Stomach smooth muscle (tissue), 2 donors: ENCODE measurements around the gene SHB.

ENCODE experiments used
- H3K27ac ChIP-seq: one replicate; pipeline ENCODE4 v1.7.0; 2013; ENCODE audit warnings: mild to moderate bottlenecking, low read length, inconsistent platforms
- H3K27me3 ChIP-seq, 2 donors: one replicate each; pipeline ENCODE4 v1.7.0; 2013; ENCODE audit warnings: low read length in 2 of 2; ENCODE audit not compliant: insufficient read depth in 2 of 2, control insufficient read depth in 1 of 2
- H3K36me3 ChIP-seq, 2 donors: one replicate each; pipeline ENCODE4 v1.7.0; 2013; ENCODE audit warnings: low read length in 2 of 2; ENCODE audit not compliant: control insufficient read depth in 2 of 2, insufficient read depth in 2 of 2
- H3K4me1 ChIP-seq: one replicate; pipeline ENCODE4 v1.7.0; 2013; ENCODE audit warnings: low read length; ENCODE audit not compliant: control insufficient read depth, insufficient read depth
- H3K4me3 ChIP-seq, 2 donors: one replicate each; pipeline ENCODE4 v1.7.0; 2013; ENCODE audit warnings: low read length in 2 of 2
- H3K9ac ChIP-seq, 2 donors: one replicate each; pipeline ENCODE4 v1.7.0; 2013; ENCODE audit warnings: low read length in 2 of 2, mild to moderate bottlenecking in 1 of 2
- H3K9me3 ChIP-seq, 2 donors: one replicate each; pipeline ENCODE4 v1.7.0; 2013; ENCODE audit warnings: low read length in 2 of 2; ENCODE audit not compliant: control insufficient read depth in 2 of 2
- donor health status: healthy.
- donor health status: Pancreatic carcinoma.

SHB gene

DNA sequence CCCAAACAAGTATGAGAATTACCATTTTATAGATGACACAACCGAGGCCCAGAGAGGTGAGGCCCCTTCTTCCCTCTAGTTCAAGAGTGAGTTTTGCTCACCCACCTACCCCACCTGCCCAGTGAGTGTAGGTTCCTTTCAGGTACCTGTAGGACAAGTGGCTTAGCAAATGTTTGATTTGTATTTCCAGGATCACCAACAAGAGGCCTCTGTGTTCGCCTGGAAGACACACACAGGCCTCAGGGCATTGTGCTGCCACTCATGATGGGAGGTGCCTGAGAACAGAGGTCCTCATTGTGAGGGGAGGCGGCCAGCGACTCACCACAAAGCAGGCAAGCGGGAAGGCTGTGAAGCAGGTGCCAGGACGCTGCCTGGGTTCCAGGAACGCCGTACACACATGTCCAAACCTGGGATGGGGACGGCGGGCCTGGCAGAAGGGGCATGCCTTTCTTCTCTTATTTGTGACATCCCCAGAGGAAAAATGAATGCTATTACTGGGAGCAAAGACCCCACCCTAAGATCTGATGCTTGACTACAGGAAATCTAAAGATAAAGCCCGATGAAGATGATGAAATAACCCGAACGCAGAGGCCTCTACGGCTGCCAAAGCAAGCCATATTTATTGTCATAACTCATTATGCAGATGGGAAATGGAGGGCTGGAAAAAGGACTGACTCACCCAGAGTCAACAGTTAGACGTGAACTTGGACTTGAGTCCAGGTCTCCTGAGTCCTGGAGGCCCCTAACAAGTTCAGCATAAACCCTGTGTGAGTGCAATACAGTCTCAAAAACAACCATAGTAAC is 104.9 kb downstream of the SHB start:
- H3K9ac ChIP-seq, result no peak overlapping the region
- H3K27ac ChIP-seq, result no peak overlapping the region
- peaks cover 0 to 4% of the 10 kb centered on the region in 2 donors for H3K36me3 ChIP-seq
- peaks cover 9% of the 10 kb centered on the region for H3K4me1 ChIP-seq
- H3K9me3 ChIP-seq, result no peaks in the 10 kb centered on the region
- no peak overlapping the region for H3K4me3 ChIP-seq
- H3K27me3 ChIP-seq, result no peaks in the 10 kb centered on the region

- H3K4me3 ChIP-seq, result no peak overlapping the region
- no peak overlapping the region for H3K27ac ChIP-seq
- peaks cover 0 to 2% of the 10 kb centered on the region in 2 donors for H3K36me3 ChIP-seq
- no peak overlapping the region for H3K9ac ChIP-seq
- H3K4me1 ChIP-seq, result peaks cover 9% of the 10 kb centered on the region
- H3K9me3 ChIP-seq, result no peaks in the 10 kb centered on the region
- H3K27me3 ChIP-seq, result no peaks in the 10 kb centered on the region
Measured at GRCh38 chr9:37961351-37961750, 107.7 kb downstream of the SHB start.

DNA sequence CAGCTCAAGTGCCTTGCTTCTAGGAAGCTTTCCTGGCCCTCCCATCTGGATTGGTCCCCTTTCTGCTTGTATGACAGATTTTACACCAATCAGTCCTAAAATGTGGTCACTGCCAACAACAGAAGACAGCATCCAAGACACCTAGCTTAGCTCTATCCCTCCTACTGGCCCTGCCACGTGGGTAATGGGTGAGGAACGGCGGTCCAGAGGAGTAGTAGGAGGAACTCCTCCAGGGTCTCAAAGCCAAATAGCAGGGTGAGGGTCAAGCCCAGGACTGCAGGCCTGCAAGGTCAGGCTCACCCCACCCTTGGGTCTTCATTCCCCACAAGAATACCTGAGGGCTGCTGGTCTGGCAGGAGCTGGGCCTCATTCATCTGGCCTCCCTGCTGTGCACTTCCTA is 108.4 kb downstream of the SHB start:
- Histone ChIP-seq H3K36me3 (peaks cover 2 to 5% of the 10 kb centered on the region in 2 donors), H3K4me3 (no peak overlapping the region), H3K27ac (no peak overlapping the region), H3K9me3 (no peaks in the 10 kb centered on the region), H3K9ac (no peak overlapping the region), H3K27me3 (no peaks in the 10 kb centered on the region), H3K4me1 (peaks cover 9% of the 10 kb centered on the region)

GRCh38 chr9:37959976-37960375 is 109.1 kb downstream of the SHB start:
- Histone ChIP-seq H3K9me3 (no peaks in the 10 kb centered on the region), H3K36me3 (peaks cover 3 to 6% of the 10 kb centered on the region in 2 donors), H3K27ac (no peak overlapping the region), H3K9ac (no peak overlapping the region), H3K4me3 (no peak overlapping the region), H3K4me1 (peaks cover 8% of the 10 kb centered on the region), H3K27me3 (no peaks in the 10 kb centered on the region)

- H3K9me3 ChIP-seq, result no peaks in the 10 kb centered on the region
- H3K36me3 ChIP-seq, result peaks cover 3 to 8% of the 10 kb centered on the region in 2 donors
- H3K4me1 ChIP-seq, result peaks cover 11% of the 10 kb centered on the region
Measured at GRCh38 chr9:37958154-37958553, 110.9 kb downstream of the SHB start.

GRCh38 chr9:37957664-37957953 is 111.4 kb downstream of the SHB start:
- Histone ChIP-seq H3K4me1 (peaks cover 11% of the 10 kb centered on the region), H3K27me3 (no peaks in the 10 kb centered on the region), H3K9me3 (no peaks in the 10 kb centered on the region), H3K27ac (no peak overlapping the region), H3K9ac (no peak overlapping the region), H3K4me3 (no peak overlapping the region), H3K36me3 (peaks cover 3 to 12% of the 10 kb centered on the region in 2 donors)

More at GRCh38 chr9:37958154-37958553, 110.9 kb downstream of the SHB start:
- Histone ChIP-seq H3K27ac (no peak overlapping the region), H3K27me3 (no peaks in the 10 kb centered on the region), H3K9ac (no peak overlapping the region), H3K4me3 (no peak overlapping the region)

DNA sequence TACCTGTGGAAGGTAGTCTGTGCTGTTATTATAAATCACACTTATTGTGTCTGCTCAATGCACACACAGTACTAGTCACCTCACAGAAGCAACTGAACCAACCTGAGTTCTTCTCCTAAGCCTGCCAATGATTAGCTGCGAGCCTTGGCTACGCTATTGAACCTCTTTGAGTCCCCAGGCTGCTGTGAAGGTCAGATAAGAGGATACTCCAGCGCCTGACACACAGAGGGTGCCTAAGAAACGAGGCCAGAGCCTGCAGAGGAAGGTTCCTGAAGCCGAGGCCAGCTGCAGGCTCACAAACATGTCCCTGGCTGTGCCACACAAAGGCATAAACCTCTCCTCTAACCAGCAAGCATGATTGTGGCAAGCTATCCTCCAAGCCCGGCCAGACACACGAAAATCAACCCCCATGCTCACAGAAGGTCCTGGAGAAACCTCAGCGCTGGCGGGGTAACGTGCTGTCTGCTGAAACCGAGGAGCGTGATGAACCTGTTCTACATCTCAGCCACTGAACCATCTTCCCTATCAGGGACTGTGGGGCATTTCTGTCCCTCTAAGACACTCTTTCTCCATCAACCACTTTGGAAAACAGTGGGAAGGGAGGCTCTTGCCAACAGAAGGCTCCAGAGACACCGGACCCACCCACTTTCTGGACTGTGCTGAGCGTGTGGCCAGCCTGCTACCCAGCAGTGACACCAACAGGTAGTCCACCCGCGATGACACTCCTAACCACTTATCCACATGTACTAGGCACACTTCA is 111.9 kb downstream of the SHB start:
- Histone ChIP-seq H3K36me3 (peaks cover 4 to 12% of the 10 kb centered on the region in 2 donors), H3K4me1 (peaks cover 11% of the 10 kb centered on the region), H3K27ac (no peak overlapping the region), H3K27me3 (no peaks in the 10 kb centered on the region), H3K9ac (no peak overlapping the region), H3K9me3 (no peaks in the 10 kb centered on the region), H3K4me3 (no peak overlapping the region)

- H3K9ac ChIP-seq, result no peak overlapping the region
- peaks cover 15% of the 10 kb centered on the region for H3K4me1 ChIP-seq
- no peaks in the 10 kb centered on the region for H3K27me3 ChIP-seq
- H3K9me3 ChIP-seq, result no peaks in the 10 kb centered on the region
- no peak overlapping the region for H3K27ac ChIP-seq
- no peak overlapping the region for H3K4me3 ChIP-seq
- peaks cover 7 to 13% of the 10 kb centered on the region in 2 donors for H3K36me3 ChIP-seq
Measured at GRCh38 chr9:37956423-37956820, 112.6 kb downstream of the SHB start.

- Histone ChIP-seq H3K9ac (no peak overlapping the region), H3K9me3 (no peaks in the 10 kb centered on the region), H3K27me3 (no peaks in the 10 kb centered on the region), H3K36me3 (peaks cover 10 to 14% of the 10 kb centered on the region in 2 donors), H3K27ac (no peak overlapping the region), H3K4me3 (no peak overlapping the region), H3K4me1 (peaks cover 15% of the 10 kb centered on the region)
Measured at GRCh38 chr9:37955781-37956422, 113.1 kb downstream of the SHB start.

- Histone ChIP-seq H3K9me3 (no peaks in the 10 kb centered on the region), H3K4me3 (no peak overlapping the region), H3K4me1 (peaks cover 15% of the 10 kb centered on the region), H3K27ac (peak overlapping the region; percentile 46), H3K27me3 (no peaks in the 10 kb centered on the region), H3K36me3 (peaks cover 10 to 16% of the 10 kb centered on the region in 2 donors), H3K9ac (no peak overlapping the region)
Measured at GRCh38 chr9:37954581-37954981, 114.4 kb downstream of the SHB start.
